Measurements from ENCODE around the gene ASCC3.

DNA sequence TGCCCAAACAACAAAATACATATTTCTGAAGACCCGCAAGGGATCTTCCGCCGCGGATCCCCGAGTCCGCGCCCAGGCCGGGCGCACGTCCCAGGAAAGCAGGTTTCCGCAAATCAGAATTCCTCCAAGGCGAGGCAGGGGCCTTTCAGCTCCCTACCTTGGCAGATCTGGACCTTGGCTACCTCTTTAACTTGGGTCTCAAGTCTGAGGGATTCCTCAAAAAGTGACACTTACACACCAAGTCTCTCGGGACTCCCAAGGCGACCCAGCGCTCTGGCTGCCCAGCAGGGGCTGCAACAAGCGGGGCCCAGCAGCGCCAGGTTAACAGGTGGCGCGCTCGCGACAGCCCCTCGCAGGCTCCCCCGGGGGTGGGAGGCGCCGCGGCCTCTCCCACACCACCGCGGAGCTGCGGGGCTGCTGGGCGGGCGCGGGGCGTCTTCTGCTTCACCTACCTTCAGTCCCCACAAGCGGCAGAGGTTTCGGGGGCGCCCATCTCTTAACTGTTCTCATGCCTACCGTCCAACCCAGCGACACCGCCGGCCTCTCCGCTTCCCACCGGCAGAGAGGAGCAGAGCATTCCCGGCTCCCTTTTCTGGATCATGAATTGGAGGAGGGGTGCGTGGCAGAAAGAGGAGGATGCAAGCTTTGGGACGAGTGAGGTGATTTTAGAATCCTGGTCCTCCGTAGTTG is 416.8 kb downstream of the ASCC3 start:
- no peak for TF ChIP-seq EP300 (IDR thresholded peaks at IDR 0.05)
- no peak for TF ChIP-seq POLR2AphosphoS5 (IDR thresholded peaks at IDR 0.05)
